Measurements from ENCODE around the gene MPND. TPM values are rescaled to one million over a fixed set of nuclear protein-coding genes. Genes with fewer than 3 reads are reported as not detected.

MPND gene
- total RNA-seq, 2 donors from 2014 or later, result 21.1 to 22.3 TPM

GRCh38 chr19:4361152-4362046, 18.0 kb downstream of the MPND start:
- ATAC-seq (no peak), DNase-seq (no peak)
- intact Hi-C loops (cut with DNase I), result no loop called here

DNA sequence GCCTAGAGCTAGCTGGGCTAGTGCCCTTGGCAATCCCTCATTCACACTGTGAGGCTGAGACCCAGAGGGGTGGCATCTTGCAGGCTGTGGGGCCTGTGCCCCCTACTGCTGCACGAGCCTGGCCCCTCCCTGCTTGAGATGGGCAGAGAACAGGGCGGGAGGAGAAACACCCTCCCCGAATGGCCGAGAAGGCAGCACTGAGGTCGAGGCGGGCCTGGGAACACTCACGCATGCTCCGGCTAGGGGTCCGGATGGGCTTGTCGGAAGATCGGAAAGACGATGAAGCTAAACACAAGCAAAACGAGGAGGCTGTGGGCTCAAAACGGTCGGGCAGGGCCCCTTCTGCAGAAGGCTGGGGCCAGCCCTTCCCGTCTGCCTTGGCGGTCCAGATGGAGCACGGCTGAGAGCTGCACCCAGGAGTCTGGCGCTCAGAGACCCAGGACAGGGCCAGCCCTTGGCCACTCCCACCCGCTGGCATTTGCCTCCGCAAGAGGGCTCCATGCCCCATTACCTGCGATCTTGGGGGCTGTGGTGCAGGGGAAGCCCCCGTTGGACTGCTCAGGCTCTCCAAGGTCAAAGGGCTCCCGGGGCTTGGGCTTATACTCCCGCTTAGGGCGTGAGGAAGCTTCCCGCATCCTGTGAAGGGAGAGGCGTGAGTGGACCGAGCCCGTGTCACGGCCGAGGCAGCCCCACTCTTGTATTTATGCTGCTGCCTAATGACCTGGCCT, 18.9 kb downstream of the MPND start:
- DNase-seq, result no peak
- intact Hi-C loops (cut with DNase I), result no loop called here
- no peak for ATAC-seq

DNA sequence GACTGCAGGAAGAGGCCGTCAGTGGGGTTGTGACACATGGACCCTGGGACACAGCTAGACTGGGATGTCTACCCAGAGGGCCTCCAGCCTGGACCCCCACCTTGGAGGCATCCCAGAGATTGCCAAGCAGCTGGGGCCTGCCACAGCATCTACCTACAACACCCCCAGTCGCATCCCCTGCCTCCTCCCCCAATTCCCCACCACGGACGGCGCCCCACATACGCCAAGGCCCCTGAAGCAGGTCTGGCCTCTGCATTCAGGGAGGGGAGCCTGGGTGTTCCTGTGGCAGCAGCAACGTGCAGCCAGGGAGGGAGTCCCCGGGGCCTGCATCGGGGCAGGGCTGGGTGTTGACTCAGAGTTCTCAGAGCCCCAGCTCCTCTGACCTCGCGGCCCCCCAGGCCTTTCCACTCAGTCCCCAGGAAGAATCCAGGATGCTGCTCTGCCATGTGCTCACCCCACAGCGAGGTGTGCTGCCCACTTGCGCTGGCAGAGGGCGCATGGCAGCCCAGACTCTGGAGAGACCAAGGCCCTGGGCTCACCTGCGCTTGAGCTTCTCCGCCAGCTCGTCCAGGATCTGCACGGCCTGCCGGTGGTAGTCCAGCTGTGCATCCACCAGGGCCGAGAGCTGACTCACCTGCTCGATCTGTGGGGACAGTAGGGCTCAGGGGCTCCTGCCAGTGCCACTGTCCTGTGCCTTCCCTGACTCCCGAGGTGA, 19.6 kb downstream of the MPND start:
- intact Hi-C loops (cut with DNase I), result no loop called here
- no peak for DNase-seq
- no peak for ATAC-seq

- DNase-seq, result no peak
- intact Hi-C loops (cut with DNase I), result no loop called here
Observed at GRCh38 chr19:4363571-4364304, 20.4 kb downstream of the MPND start.

DNA sequence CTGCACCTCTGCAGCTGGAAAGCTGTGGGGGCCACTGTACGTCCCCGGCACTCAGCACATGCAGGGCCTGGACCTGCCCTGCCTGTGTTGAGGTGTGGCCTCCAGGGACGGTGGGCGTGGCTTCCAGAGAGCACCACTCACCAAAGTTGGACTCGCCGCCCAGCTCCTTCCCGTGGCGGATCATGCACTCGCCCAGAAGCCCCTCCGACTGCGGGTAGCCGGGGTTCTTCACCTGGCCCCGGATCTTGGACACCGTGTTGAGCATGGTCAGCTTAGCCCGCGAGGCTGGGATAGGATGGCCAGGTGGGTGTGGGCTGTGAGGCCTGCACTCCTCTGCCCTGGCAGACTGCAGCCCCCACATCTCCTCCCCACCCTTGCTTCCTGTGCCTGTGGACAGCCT, 22.0 kb downstream of the MPND start:
- intact Hi-C loops (cut with DNase I), result no loop called here
- DNase-seq (no peak), ATAC-seq (no peak)

More at GRCh38 chr19:4363571-4364304, 20.4 kb downstream of the MPND start:
- no peak for ATAC-seq

GRCh38 chr19:4365791-4366665, 22.7 kb downstream of the MPND start:
- intact Hi-C loops (cut with DNase I), result no loop called here
- no peak for DNase-seq
- no peak for ATAC-seq

GRCh38 chr19:4366666-4367335, 23.4 kb downstream of the MPND start:
- intact Hi-C loops (cut with DNase I), result no loop called here
- DNase-seq, result no peak
- ATAC-seq, result no peak

DNA sequence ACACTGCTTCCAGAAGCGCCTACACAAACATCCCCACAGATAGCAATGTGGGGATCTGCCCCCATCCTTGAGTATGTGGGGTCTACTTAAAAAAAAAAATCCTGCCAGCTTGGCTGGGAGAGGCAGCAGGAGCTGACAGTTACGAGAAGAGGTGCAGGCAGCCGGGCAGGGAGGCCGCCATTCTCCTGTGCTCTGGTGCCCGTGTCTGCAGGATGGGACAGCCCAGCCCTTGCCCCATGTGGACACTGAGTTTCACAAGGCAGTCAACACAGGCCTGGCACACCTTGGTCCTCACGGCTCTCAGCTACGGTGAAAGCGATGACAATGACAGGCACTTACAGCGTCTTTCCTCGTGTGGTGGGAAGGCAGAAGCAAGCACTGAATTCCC, 24.0 kb downstream of the MPND start:
- DNase-seq (no peak), ATAC-seq (no peak)
- intact Hi-C loops (cut with DNase I), result no loop called here

- DNase-seq (no peak), ATAC-seq (peak; percentile 2 to 9)
- intact Hi-C loops (cut with DNase I), result loop anchor here in 1 of 2 donors (2.0 kb wide), 1 partner anchor 33 kb away; the partner anchor contains the start of gene SH3GL1
Observed at GRCh38 chr19:4367781-4368127, 24.4 kb downstream of the MPND start.

- intact Hi-C loops (cut with DNase I), result loop anchor here in 1 of 2 donors (2.0 kb wide), 1 partner anchor 33 kb away; the partner anchor contains the start of gene SH3GL1
- ATAC-seq, result peak; percentile 13 to 44
- DNase-seq, result no peak
Observed at GRCh38 chr19:4368128-4368820, 24.9 kb downstream of the MPND start.

DNA sequence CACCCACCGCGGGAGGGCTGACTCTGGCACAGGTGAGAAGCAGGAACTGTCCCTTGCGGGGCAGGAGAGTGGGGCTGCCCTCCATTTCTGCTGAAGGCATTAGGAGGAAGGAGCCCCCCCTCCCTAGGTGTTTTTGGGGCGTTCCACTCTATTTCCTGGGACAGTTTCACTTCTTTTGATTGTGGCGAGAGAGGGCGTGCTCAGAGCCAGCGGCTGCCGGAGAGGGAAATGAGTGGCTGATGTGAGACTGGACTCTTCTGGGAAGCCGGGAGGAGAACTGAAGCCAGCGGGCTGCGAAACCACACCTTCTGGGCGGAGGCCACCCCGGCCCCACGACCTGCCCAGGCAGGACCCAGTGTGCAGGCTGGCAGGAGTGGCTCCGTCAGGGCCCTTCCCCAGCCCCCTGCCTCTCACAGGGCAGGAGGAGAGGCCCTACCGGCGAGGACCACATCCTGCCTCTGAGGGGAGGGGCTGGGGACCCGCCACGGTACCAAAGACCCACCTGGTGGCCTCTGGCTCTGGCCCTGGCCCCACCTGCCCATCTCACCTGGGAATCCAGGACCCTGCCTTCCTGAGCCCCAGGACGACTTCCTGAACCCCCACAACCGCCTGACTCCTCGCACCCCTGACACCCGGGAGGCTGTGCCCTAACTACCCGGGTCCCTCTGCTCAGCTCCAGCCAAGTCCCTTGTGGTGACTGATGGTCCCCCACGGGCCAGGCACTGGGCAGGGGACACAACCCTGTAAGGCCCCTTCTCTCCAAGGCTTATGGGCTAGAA, 25.9 kb downstream of the MPND start:
- intact Hi-C loops (cut with DNase I), result loop anchor here in 1 of 2 donors (2.0 kb wide), 1 partner anchor 32 kb away; the partner anchor contains the start of gene SH3GL1
- DNase-seq (peak; percentile 71), ATAC-seq (peak; percentile 6 to 34)

GRCh38 chr19:4369888-4370260, 26.5 kb downstream of the MPND start:
- ATAC-seq (peak; percentile 15 to 17), DNase-seq (no peak)
- intact Hi-C loops (cut with DNase I), result loop anchor here in 1 of 2 donors (2.0 kb wide), 1 partner anchor 31 kb away; the partner anchor contains the start of gene SH3GL1

DNA sequence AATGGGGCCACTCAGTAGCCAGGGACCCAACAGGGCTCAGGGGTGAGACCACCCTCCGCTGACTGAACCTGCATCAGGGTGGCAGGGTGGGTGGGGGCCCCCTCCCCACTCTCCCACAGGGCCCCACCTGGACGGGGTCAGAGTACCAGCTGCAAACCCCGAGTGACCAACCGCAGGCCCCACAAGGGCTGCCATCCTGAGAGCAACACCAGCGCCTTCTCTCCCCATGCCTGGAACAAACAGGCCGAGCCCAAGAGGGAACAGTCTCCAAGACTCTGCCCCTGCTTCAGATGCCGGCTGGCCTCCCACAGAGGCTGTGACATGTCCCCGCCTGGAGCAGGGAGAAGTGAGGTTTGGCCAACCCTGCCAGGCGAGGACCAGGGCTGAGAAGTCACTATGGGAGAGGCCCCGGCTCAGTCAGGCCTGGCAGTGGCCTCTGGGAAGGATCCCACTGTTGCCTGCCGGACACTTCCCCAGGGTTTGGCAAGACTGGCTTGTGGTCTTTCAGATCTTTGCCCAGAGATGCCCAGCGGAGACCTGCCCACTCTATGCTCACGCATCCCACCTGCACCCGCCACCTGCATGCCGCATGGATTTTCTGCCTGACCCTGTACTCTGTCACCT, 27.2 kb downstream of the MPND start:
- intact Hi-C loops (cut with DNase I), result no loop called here
- no peak for DNase-seq
- no peak for ATAC-seq

GRCh38 chr19:4371247-4372164, 28.1 kb downstream of the MPND start:
- no peak for ATAC-seq
- DNase-seq, result no peak
- intact Hi-C loops (cut with DNase I), result no loop called here

Measured in left cardiac atrium (tissue), 4 donors.